A549 treated with AZD9567 at 1 μM for 4 hours (cell line): Measurements from ENCODE around the gene ZNF709. TPM values are rescaled to one million over a fixed set of nuclear protein-coding genes. Genes with fewer than 3 reads are reported as not detected.

Experiments
- total RNA-seq: library from RNA; stranded (reverse); fragments of 200-300 nt; extraction: Qiagen RNA extraction; gene quantifications from 5 replicates; pipeline ENCODE4 v1.2.3, GENCODE V29; 2022; ENCODE audit not compliant: insufficient read depth

The ZNF709 gene
- not detected in 5 replicates for total RNA-seq

GRCh38 chr19:12484371-12485051, at the start of gene ZNF709:
Gene ZNF709 (minus strand): TSS chr19:12484816. CDS start chr19:12484657, 159 bp downstream.

GRCh38 chr19:12440541-12441316, 43.9 kb downstream of the ZNF709 start, which contains the start of gene ZNF443:
Gene ZNF443 (minus strand): TSS chr19:12441021. CDS start chr19:12440914, 107 bp downstream.

Other genes starting within 250 kb of the ZNF709 start
- gene ZNF44, start 189.9 kb downstream of the ZNF709 start, total RNA-seq = 0.59 to 0.85 TPM (median 0.76 TPM) in 5 replicates
- gene ZNF563, start 151.2 kb downstream of the ZNF709 start, total RNA-seq = not detected in 5 replicates
- not detected in 5 replicates for gene ZNF442, start 119.1 kb downstream of the ZNF709 start, total RNA-seq
- 1.5 to 3.3 TPM (median 1.7 TPM) in 5 replicates for gene ZNF799, start 83.5 kb downstream of the ZNF709 start, total RNA-seq
- 0.93 to 1.1 TPM (median 1.0 TPM) in 5 replicates for gene ZNF443, start 43.8 kb downstream of the ZNF709 start, total RNA-seq
- gene ZNF564, start 66.7 kb upstream of the ZNF709 start, total RNA-seq = 1.8 to 2.4 TPM (median 2.1 TPM) in 5 replicates
- gene ZNF490, start 126.0 kb upstream of the ZNF709 start, total RNA-seq = 0.54 to 3.3 TPM (median 0.66 TPM) in 5 replicates
- gene ZNF791, start 126.1 kb upstream of the ZNF709 start, total RNA-seq = 4.5 to 11.0 TPM (median 5.7 TPM) in 5 replicates
- gene MAN2B1, start 181.9 kb upstream of the ZNF709 start, total RNA-seq = 19.1 to 30.7 TPM (median 22.0 TPM) in 5 replicates
- gene WDR83, start 182.0 kb upstream of the ZNF709 start, total RNA-seq = 8.4 to 11.5 TPM (median 10.0 TPM) in 5 replicates
- 29.7 to 49.1 TPM (median 48.2 TPM) in 5 replicates for gene DHPS, start 197.1 kb upstream of the ZNF709 start, total RNA-seq
- not detected in 5 replicates for gene GNG14, start 203.2 kb upstream of the ZNF709 start, total RNA-seq
- 11.4 to 14.6 TPM (median 13.9 TPM) in 5 replicates for gene FBXW9, start 211.8 kb upstream of the ZNF709 start, total RNA-seq
- gene TNPO2, start 239.1 kb upstream of the ZNF709 start, total RNA-seq = 31.3 to 35.3 TPM (median 33.6 TPM) in 5 replicates
- gene TRIR, start 249.9 kb upstream of the ZNF709 start, total RNA-seq = 118 to 201 TPM (median 193 TPM) in 5 replicates